ENCODE data around the gene SPTSSB.

The SPTSSB gene

DNA sequence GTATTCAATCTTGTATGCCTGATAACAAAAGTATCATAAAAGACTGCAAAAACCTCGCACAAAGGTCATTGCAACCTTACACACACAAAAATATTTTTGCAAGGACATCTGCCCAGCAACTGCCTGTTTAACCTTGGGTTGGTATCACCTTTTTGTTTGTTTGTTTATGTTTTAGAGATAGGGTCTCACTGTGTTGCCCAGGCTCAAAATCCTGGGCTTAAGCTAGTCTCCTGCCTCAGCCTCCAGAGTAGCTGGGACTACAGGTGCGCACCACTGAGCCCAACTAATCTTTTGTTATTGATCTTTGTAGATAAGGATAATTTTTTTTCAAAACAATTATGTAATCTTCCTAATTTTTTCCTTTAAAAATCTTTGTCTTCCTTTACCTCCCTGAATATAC is 54.2 kb downstream of the SPTSSB start:
- DNase-seq (ENCODE audit: low spot score in 2 of 2): no peak
- H3K27me3 ChIP-seq (ENCODE audit: low read depth): no peaks in the 10 kb centered on the region
- no peaks in the 10 kb centered on the region for H3K36me3 ChIP-seq (replicated peaks)
- H3K4me3 ChIP-seq: no peak overlapping the region
- no peaks in the 10 kb centered on the region for H3K9me3 ChIP-seq
- in situ Hi-C loops (cut with MboI; ENCODE audit: low sequenced_read_pairs): no loop called here
- no peaks in the 10 kb centered on the region for H3K4me1 ChIP-seq

DNA sequence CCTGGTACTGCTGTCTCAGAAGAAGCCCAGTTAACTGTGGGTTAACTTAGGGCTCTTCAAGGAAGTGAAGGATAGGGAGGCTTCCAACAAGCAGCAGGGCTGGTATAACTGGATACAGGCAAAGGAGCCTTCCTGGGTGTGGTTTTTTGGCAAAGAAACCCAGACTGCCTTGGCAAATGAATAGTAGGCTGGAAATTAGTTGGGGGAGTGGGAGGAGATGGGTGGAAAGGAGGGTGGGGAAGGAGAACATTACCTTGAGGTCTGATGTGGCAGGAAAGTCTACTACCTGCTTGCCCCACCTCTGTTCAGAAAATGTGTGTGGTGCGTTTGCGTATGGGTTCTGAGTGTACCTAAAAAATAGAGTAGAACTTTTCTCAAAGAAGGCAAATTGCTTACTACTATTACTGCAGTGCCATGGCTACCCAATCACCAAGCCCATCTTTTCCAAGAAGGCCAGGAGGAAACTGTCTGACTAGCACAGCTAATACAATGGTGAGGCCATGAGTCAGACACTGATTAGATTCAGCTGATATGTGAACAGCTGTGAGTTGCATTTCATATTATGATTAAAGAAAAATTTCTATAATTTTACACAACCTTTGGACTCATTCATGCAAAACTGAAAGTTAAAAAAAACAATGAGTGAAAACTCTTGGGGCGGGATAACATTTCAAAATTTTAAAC is 55.2 kb downstream of the SPTSSB start:
- Histone ChIP-seq H3K4me3 (no peak overlapping the region), H3K4me1 (no peaks in the 10 kb centered on the region), H3K27me3 (ENCODE audit: low read depth) (no peaks in the 10 kb centered on the region), H3K36me3 (replicated peaks) (no peaks in the 10 kb centered on the region), H3K9me3 (no peaks in the 10 kb centered on the region)
- in situ Hi-C loops (cut with MboI; ENCODE audit: low sequenced_read_pairs): no loop called here
- DNase-seq (ENCODE audit: low spot score in 2 of 2): no peak

DNA sequence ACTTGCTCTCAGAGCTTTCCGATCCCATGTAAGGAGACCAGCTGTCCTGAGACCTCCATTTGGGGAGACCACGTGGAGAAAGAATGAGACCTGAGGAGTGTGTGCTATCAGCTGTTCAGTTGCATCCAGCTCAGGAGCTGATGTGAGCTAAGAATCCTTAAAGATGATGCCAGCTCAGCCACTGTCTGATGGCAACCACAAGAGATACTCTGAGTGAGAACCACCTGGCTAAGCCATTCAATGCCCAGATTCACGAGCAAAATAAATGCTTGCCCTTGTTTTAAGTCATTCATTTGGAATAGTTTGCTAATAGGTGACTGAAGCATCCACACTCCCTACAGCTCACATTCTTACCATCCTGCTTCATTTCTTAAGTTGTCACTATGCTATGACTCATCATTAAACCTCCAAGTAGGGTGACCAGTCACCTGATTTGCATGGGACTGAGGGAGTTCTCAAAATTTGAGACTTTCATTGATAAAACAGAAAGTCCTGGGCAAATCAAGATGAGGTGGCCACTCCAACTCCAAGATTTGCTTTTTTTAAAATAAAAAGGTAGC is 56.4 kb downstream of the SPTSSB start:
- no peak overlapping the region for H3K4me3 ChIP-seq
- H3K9me3 ChIP-seq: no peaks in the 10 kb centered on the region
- in situ Hi-C loops (cut with MboI; ENCODE audit: low sequenced_read_pairs): no loop called here
- no peak for DNase-seq (ENCODE audit: low spot score in 2 of 2)
- H3K36me3 ChIP-seq (replicated peaks): no peaks in the 10 kb centered on the region
- H3K27me3 ChIP-seq (ENCODE audit: low read depth): no peaks in the 10 kb centered on the region
- no peaks in the 10 kb centered on the region for H3K4me1 ChIP-seq

DNA sequence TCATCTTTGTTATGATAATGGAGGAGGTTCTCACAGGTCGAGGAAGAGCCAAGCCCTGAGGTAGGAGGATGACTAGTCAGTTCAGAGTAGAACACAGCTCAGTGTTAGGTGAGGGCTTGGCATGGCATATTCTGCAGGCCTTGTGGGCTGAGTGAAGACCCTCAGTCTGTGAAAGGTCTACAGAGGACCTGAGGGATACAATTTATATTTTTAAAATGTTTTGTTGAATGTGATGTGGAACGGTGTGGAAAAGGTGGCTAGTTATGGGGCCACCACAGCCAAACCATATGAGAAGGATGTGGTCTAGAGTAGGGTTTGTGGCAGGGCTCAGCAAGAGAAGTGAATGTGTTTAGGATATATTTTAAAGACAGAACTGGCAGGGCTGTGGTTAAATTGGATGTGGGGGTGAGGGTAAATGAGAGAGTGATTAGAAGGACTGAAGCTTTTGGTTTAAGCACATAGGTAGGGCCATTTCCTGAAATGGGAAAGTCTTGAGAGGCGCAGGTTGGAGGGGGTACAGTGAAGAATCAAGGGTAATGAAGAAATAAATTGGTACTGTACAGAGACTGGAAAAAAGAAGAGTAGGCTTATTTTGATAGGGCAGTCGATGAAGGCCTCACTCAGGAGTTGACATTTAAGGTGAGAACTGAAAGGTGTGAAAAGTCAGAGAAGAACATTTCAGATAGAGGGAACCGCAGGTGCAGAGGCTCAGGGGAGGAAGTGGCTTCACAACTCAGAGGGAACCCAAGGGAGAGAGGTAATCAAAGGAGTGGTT is 60.5 kb downstream of the SPTSSB start:
- Histone ChIP-seq H3K4me3 (no peak overlapping the region), H3K9me3 (no peaks in the 10 kb centered on the region), H3K4me1 (no peaks in the 10 kb centered on the region), H3K36me3 (replicated peaks) (no peaks in the 10 kb centered on the region), H3K27me3 (ENCODE audit: low read depth) (no peaks in the 10 kb centered on the region)
- in situ Hi-C loops (cut with MboI; ENCODE audit: low sequenced_read_pairs): no loop called here
- DNase-seq (ENCODE audit: low spot score in 2 of 2): no peak

DNA sequence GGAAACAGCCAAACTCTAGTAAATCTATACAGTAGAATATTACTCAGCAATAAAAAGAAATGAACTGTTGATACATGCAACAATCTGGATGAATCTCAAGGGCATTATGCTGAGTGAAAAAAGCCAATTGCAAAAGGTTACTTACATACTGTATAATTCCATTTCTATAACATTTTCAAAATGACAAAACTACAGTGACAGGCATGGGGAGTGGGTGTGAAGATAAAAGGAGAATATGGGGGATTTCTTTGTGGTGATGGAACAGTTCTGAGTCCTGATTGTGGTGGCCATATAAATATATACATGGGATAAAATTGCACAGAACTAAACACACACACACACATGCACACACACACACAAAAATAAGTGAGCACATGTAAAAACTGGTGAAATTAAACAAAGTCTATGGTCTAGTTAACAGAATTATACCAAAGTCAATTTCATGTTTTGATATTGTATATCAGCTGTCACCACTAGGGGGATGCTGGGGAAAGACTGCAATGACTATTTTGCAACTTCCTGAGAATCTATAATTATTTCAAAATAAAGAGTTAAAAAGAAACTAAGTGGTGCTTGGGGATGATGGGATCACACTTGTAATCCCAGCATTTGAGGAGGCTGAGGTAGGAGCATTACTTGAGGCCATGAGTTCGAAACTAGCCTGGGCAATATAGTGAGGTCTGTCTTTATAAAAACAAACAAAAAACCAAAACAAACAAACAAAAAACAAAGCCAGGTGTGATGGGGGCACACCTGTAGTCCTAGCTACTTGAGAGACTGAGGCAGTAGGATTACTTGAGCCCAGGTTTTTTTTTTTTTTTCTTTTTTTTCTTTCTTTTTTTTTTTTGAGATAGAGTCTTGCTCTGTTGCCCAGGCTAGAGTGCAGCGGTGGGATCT is 66.0 kb downstream of the SPTSSB start:
- Histone ChIP-seq H3K27me3 (ENCODE audit: low read depth) (no peaks in the 10 kb centered on the region), H3K4me1 (no peaks in the 10 kb centered on the region), H3K4me3 (no peak overlapping the region), H3K9me3 (no peaks in the 10 kb centered on the region), H3K36me3 (replicated peaks) (no peaks in the 10 kb centered on the region)
- DNase-seq (ENCODE audit: low spot score in 2 of 2): no peak
- in situ Hi-C loops (cut with MboI; ENCODE audit: low sequenced_read_pairs): no loop called here

DNA sequence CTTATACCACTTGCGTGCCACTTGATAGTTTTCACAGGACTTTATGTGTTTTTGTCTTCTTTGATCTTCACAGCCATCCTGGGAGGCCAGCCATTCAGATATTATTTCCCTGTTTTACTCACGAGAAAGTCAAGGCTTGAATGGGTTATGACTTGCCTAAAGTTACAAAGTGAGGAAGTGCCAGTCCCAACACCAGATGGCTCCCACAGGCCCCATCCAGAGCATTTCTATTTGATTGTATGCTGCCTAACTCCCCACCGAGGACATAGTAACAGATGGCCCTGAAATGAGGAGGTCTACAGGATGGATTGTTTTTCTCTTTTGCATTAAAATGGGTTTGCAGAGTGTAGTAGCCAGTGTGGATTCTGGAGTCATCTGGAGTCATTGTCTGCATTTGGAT is 74.5 kb downstream of the SPTSSB start:
- Histone ChIP-seq H3K9me3 (no peaks in the 10 kb centered on the region), H3K36me3 (replicated peaks) (no peaks in the 10 kb centered on the region), H3K27me3 (ENCODE audit: low read depth) (no peaks in the 10 kb centered on the region), H3K4me3 (no peak overlapping the region), H3K4me1 (no peaks in the 10 kb centered on the region)
- no peak for DNase-seq (ENCODE audit: low spot score in 2 of 2)
- in situ Hi-C loops (cut with MboI; ENCODE audit: low sequenced_read_pairs): no loop called here

DNA sequence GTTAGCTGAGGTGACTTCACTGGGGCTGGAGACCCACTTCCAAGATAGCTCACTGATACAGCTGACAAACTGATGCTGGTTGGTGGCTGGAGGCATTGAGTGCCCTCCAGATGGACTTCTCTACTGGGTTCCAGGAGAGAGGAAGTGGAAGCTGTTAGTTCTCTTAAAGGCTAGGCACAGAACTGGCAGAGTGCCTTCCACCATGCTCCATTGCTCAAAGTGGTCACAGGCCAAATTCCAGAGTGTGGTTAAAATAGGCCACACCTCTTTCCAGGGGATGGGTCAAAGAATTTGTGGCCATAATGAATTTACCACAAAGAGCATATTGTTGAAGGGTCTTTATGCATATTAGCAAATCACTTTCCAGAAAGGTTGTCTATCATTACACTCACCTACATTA is 76.0 kb downstream of the SPTSSB start:
- Histone ChIP-seq H3K4me1 (no peaks in the 10 kb centered on the region), H3K27me3 (ENCODE audit: low read depth) (no peaks in the 10 kb centered on the region), H3K4me3 (no peak overlapping the region), H3K9me3 (no peaks in the 10 kb centered on the region), H3K36me3 (replicated peaks) (no peaks in the 10 kb centered on the region)
- no peak for DNase-seq (ENCODE audit: low spot score in 2 of 2)
- in situ Hi-C loops (cut with MboI; ENCODE audit: low sequenced_read_pairs): no loop called here
